ENCODE results near the gene MYOZ3. TPM values are rescaled to one million over a fixed set of nuclear protein-coding genes. Genes with fewer than 3 reads are reported as not detected.

Gene MYOZ3
- total and polyA plus RNA-seq, 2 of the 8 experiments (the other 6 are each of a cell fraction or from before 2014, with no cell fraction given) = 9.6 to 19.1 TPM

- TF ChIP-seq CHD7 (IDR thresholded peaks at IDR 0.05; ENCODE audit: insufficient replicate concordance, low read length) (no peak), RXRA (IDR thresholded peaks at IDR 0.05; ENCODE audit: insufficient read depth, low read depth, low read length) (no peak), SIN3A (conservative IDR thresholded peaks at IDR 0.05 in 1 of 2, IDR thresholded peaks at IDR 0.05 in 1 of 2; ENCODE audit: low read depth in 1 of 2, low read length in 2 of 2) (peak in 1 of 2 experiments; percentile 88; a peak in 2 of 4 replicates), SAP30 (IDR thresholded peaks at IDR 0.05; ENCODE audit: insufficient read depth, insufficient replicate concordance, low read length) (no peak), CHD2 (IDR thresholded peaks at IDR 0.05; ENCODE audit: low read length) (no peak), TEAD4 (IDR thresholded peaks at IDR 0.05; ENCODE audit: low read depth, low read length) (peak; percentile 96), RBBP5 (IDR thresholded peaks at IDR 0.05; ENCODE audit: borderline replicate concordance, low read depth, low read length) (no peak), KDM1A (IDR thresholded peaks at IDR 0.05; ENCODE audit: borderline replicate concordance, low read length) (peak; percentile 85; the same call in 1 of the 2 replicates), MAX (IDR thresholded peaks at IDR 0.05) (0 out of 2 replicates have a peak, but pooled peaks have one; percentile 7)
Observed at GRCh38 chr5:150637245-150638052, 23.6 kb upstream of the MYOZ3 start (continued).
